Endodermal cell (in vitro differentiated cells): ENCODE measurements around the gene ARL15. TPM values are rescaled to one million over a fixed set of nuclear protein-coding genes. Genes with fewer than 3 reads are reported as not detected.

Experiments used
- DNase-seq: peaks from one replicate; pipeline ENCODE4 v3.0.0-alpha.2; 2017
- H3K27ac ChIP-seq: 2 replicates; pipeline ENCODE4 v1.5.1; 2013; ENCODE audit warnings: mild to moderate bottlenecking, low read depth, low read length, moderate library complexity
- H3K27me3 ChIP-seq: 2 replicates; pipeline ENCODE4 v1.6.1; 2013; ENCODE audit warnings: mild to moderate bottlenecking, low read length, moderate library complexity; ENCODE audit not compliant: insufficient read depth, control insufficient read depth, poor library complexity, severe bottlenecking
- H3K36me3 ChIP-seq: 2 replicates; pipeline ENCODE4 v1.7.0; 2013; ENCODE audit warnings: mild to moderate bottlenecking, low read length, moderate library complexity; ENCODE audit not compliant: control insufficient read depth, insufficient read depth
- H3K4me1 ChIP-seq: one replicate; pipeline ENCODE4 v1.7.0; 2013; ENCODE audit warnings: low read length; ENCODE audit not compliant: control insufficient read depth, insufficient read depth
- H3K4me3 ChIP-seq: 2 replicates; pipeline ENCODE4 v1.5.1; 2013; ENCODE audit warnings: mild to moderate bottlenecking, low read length, moderate library complexity
- H3K9ac ChIP-seq: 2 replicates; pipeline ENCODE4 v1.6.1; 2013; ENCODE audit warnings: mild to moderate bottlenecking, low read length, moderate library complexity; ENCODE audit not compliant: poor library complexity, severe bottlenecking; ENCODE audit errors: extremely low read depth
- H3K9me3 ChIP-seq: 2 replicates; pipeline ENCODE4 v1.6.1; 2013; ENCODE audit warnings: mild to moderate bottlenecking, low read length, moderate library complexity; ENCODE audit not compliant: control insufficient read depth
- H3K27ac Mint-ChIP-seq: 2 replicates; pipeline ENCODE4 v1.8.0; 2020; ENCODE audit warnings: mixed read lengths
- H3K27me3 Mint-ChIP-seq: 2 replicates; pipeline ENCODE4 v1.8.0; 2021; ENCODE audit warnings: mild to moderate bottlenecking, mixed read lengths; ENCODE audit not compliant: insufficient read depth
- H3K36me3 Mint-ChIP-seq: 2 replicates; pipeline ENCODE4 v1.8.0; 2020; ENCODE audit warnings: low read depth, mixed read lengths
- H3K4me1 Mint-ChIP-seq: 2 replicates; pipeline ENCODE4 v1.8.0; 2020; ENCODE audit warnings: mixed read lengths
- H3K4me3 Mint-ChIP-seq: 2 replicates; pipeline ENCODE4 v1.8.0; 2020; ENCODE audit warnings: mild to moderate bottlenecking, moderate library complexity, mixed read lengths
- H3K9me3 Mint-ChIP-seq: 2 replicates; pipeline ENCODE4 v1.8.0; 2020; ENCODE audit warnings: mild to moderate bottlenecking, mixed read lengths
- CTCF ChIP-seq: fragments of 200-600 bp; sonication (generic); conservative IDR thresholded peaks from 2 replicates; pipeline ENCODE4 v1.5.0; 2021; ENCODE audit warnings: antibody characterized with exemption, mild to moderate bottlenecking
- WGBS, 2 experiments: methylation state at CpG; one replicate each; pipeline versions ENCODE4 v1.1.5 to v1.1.7; 2013; ENCODE audit warnings: missing lambda C conversion rate in 2 of 2, mixed read lengths in 1 of 2; ENCODE audit not compliant: insufficient coverage in 1 of 2, insufficient read length in 1 of 2; 5-methylcytosine and 5-hydroxymethylcytosine counted together
- total RNA-seq, 2 donors: library from RNA; stranded (reverse); fragmentation: NEBNext Ultra II Directional in 1 of 2; extraction: Animal tissue kit (Norgen Biotek cat#: 25700) in 1 of 2; gene quantifications; 2 replicates in 1 of 2; 3 replicates in 1 of 2; pipeline ENCODE4 v1.2.1, GENCODE V29; 2021

Gene ARL15
- total RNA-seq, 2 donors from 2014 or later: 23.3 to 24.0 TPM

DNA sequence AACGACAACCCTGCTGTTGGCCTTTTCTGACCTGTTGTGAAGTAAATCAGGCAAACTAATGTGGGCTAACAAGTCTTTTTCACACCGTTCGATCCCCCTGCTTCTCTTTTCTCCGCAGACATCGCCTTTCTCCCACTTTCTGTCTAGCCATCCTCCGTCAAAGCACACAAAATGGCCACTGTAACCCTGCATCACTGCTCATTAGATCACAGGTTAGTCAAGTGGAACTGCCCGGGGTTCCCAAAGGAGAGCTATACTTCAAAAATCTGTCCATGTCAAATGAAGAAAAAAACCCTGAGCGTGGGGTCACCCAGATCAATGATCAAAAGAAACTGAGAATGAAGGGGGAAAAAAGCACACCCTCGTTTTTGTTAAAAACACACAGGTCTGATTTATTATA, 212.1 kb downstream of the ARL15 start:
- Histone ChIP-seq H3K9ac (no peak overlapping the region), H3K27me3 (no peaks in the 10 kb centered on the region), H3K4me3 (no peak overlapping the region), H3K36me3 (no peaks in the 10 kb centered on the region), H3K27ac (peak overlapping the region; percentile 95), H3K4me1 (no peaks in the 10 kb centered on the region), H3K9me3 (no peaks in the 10 kb centered on the region)
- Mint-ChIP-seq H3K4me1 (peaks cover 7% of the 10 kb centered on the region), H3K9me3 (no peaks in the 10 kb centered on the region), H3K4me3 (no peak overlapping the region), H3K27me3 (no peaks in the 10 kb centered on the region), H3K27ac (no peak overlapping the region), H3K36me3 (no peaks in the 10 kb centered on the region)
- 59 to 89% methylated on average over 4 to 9 of the region's 9 CpGs for whole genome bisulfite sequencing, 2 experiments
- peak; percentile 47 for DNase-seq
- TF ChIP-seq CTCF: no peak

- H3K27ac ChIP-seq: no peak overlapping the region
- no peak for TF ChIP-seq CTCF
- Mint-ChIP-seq H3K4me1 (peaks cover 9% of the 10 kb centered on the region), H3K36me3 (no peaks in the 10 kb centered on the region), H3K27me3 (no peaks in the 10 kb centered on the region), H3K9me3 (no peaks in the 10 kb centered on the region), H3K4me3 (no peak overlapping the region), H3K27ac (no peak overlapping the region)
- H3K4me1 ChIP-seq: no peaks in the 10 kb centered on the region
- H3K27me3 ChIP-seq: no peaks in the 10 kb centered on the region
- no peak overlapping the region for H3K9ac ChIP-seq
- H3K36me3 ChIP-seq: no peaks in the 10 kb centered on the region
- no peaks in the 10 kb centered on the region for H3K9me3 ChIP-seq
- DNase-seq: no peak
- no peak overlapping the region for H3K4me3 ChIP-seq
Observed at GRCh38 chr5:54095969-54096368, 214.4 kb downstream of the ARL15 start.

DNA sequence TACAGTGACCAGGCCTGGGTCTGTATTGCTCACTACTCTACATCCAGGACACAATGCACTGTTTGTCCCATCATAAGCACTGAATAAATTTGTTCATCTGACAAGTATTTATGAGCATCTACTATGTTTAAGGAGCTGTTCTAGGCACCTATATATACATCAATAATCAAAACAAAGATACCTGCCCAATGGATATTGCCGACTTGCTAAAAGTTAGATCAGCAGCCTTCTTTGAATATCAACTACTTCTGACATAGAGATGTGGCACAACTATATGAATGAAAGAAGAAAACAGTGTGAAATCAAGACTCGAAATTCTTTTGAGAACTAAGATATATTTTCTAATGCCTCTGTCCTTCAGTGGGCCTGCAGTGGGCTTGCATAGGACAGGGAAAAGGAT, 215.7 kb downstream of the ARL15 start:
- WGBS, 2 experiments: 67 to 91% methylated on average over 1 to 2 of the region's 2 CpGs
- H3K4me1 ChIP-seq: no peaks in the 10 kb centered on the region

More for the DNA sequence above, 215.7 kb downstream of the ARL15 start:
- Histone ChIP-seq H3K27me3 (no peaks in the 10 kb centered on the region), H3K27ac (no peak overlapping the region), H3K4me3 (no peak overlapping the region), H3K36me3 (no peaks in the 10 kb centered on the region), H3K9ac (no peak overlapping the region), H3K9me3 (no peaks in the 10 kb centered on the region)
- Mint-ChIP-seq H3K36me3 (no peaks in the 10 kb centered on the region), H3K9me3 (no peaks in the 10 kb centered on the region), H3K4me3 (no peak overlapping the region), H3K27ac (no peak overlapping the region), H3K4me1 (peaks cover 9% of the 10 kb centered on the region), H3K27me3 (no peaks in the 10 kb centered on the region)
- no peak for TF ChIP-seq CTCF
- DNase-seq: no peak
